HG03354 (cell line): ENCODE measurements around the gene ANO9.

Source experiments
- ATAC-seq: cut with Tn5 transposase; IDR thresholded peaks from one replicate; pipeline ENCODE4 v1.9.1; 2021; ENCODE audit warnings: mild to moderate bottlenecking; ENCODE audit not compliant: unreplicated experiment, poor library complexity, severe bottlenecking

Gene ANO9

DNA sequence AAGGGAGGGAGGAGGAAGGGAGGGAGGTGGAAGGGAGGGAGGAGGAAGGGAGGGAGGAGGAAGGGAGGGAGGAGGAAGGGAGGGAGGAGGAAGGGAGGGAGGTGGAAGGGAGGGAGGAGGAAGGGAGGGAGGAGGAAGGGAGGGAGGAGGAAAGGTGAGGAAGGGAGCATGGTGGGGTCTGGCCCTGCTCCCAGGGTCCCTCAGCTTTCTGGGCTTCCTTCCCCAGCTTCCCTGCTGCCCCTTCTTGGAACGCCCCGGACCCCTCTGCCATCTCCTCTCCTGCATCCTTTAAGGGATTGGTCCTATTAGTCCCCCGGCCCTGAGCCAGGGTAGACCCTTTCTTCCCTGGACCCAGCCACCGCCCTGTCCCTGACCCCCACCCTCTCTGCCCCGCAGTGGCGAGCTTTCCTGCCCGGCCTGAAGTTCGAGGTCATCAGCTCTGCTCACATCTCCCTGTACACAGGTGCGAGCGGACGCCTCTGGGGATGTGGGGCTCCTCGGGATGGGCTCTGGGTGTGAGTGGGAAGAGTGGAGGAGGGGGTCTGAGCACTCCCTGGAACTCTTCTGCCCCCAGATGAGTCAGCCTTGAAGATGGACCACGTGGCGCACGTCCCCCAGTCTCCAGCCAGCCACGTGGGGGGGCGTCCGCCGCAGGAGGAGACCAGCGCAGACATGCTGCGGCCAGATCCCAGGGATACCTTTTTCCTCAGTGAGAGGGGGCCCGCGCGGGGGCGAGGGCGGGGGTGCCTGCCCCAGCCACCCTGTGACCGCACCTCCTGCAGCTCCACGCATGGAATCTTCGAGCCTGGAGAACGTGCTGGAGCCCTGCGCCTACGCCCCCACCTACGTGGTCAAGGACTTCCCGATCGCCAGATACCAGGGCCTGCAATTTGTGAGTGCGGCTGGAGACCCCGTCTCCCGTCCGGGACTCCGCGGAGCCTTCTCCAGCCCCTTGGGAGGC is 66.5 kb downstream of the ANO9 start:
- no peak for ATAC-seq

DNA sequence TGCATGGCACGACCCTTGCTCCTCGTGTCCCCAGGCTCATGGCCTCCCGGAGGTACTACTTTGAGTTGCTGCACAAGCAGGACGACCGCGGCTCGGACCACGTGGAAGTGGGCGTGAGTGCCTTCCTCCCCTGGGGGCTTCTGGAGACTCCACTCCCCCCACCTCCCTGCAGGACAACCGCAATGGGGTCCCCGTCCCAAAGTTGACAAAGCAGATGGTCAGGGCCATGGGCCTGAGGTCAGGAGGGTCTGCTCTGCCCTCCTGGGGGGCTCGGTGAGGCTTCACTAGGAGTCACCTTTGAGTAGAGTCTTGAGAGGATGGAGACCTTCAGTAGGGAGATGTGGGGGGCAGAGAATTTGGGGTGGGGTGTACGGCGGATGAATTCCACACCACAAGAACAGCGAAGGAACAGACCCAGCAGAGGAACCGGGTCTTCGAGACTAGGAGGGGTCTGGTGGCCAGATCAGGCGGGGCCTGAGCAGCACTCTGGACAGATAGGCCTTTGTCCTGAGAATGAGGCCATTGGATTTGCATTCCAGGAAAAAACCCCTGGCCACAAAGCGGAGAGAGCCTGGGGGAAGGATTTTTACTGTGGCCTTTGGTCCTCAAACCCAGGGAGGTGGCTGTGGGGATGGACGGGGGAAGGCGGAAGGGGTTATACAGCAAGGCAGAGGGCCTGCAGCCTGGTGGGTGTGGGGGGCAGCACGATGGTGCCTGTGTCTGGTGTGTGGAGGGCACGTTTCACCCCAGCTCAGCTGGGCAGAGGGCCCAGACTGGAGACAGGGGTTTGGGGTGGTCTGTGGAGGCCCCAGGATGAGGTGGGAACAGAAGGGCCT is 67.9 kb downstream of the ANO9 start:
- ATAC-seq, result no peak

DNA sequence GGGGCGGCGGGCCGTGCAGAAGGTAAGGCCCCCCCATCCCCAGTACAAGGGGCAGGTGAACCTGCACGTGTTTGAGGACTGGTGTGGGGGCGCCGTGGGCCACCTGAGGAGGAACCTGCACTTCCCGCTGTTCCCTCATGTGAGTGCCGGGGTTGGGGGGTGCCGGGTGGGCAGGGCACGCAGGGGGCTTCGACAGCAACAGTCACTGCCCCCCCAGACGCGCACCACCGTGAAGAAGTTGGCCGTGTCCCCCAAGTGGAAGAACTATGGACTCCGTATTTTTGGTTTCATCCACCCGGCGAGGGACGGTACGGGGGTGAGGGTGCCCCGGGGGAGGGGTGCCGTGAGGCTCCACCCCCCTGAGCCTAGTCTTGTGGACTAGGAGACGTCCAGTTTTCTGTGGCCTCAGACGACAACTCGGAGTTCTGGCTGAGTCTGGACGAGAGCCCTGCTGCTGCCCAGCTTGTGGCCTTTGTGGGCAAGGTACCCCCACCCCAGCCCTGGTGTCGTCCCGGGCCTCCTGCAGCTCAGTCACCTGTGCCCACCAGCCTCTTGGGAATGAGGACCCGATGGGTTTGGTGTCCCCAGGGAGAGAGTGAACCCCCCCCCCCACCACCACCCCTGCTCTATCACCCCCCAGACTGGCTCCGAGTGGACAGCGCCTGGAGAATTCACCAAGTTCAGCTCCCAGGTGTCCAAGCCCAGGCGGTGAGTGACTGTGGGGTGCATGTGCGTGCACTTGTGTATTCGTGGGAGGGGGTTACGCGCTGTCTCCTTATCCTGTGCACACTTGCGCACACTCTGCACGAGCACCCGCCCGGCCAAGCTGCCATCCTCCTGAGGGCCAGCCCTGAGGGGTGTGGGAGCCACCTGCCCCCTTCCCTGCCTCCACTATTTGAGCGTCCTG is 68.7 kb downstream of the ANO9 start:
- no peak for ATAC-seq

DNA sequence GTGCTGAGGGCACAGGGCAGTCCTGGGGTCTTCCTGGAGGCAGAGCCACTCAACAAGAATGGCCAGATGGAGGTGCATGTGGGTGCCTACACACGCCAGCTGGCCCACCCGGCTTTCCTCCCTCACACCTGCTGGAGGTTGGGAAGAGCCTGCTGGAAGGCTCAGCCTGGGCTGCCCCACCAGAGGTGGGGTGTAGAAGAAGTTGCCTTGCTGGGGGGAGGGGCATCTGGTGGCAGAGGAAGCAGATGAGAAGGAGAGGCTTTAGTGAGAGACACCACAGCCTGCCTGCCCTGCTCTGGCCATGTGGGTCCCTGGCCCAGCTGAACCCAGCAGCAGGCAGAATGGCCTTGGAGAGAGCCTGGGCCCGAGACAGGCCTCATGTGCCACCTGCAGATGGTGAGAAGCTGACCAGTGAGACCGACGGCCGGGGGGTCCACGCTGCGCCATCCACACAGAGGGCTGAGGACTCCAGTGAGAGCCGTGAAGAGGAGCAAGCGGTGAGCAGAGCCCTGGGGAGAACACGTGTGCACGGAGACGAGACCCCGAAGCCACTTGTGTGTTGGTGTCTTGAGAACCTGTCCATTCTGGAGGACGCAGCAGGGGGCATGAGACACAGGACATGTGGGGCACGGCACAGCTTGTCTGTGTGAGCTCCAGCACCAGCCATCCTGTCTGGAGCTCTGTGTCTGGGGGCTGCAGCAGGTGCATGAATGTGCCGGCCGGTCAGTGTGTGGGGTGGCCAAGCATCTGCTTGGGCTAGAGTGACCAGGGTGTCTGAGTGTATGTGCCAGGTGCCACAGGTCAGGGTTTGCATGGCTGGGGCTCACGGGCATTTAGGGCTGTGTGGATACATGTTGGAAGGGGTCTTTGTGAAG is 69.9 kb downstream of the ANO9 start:
- ATAC-seq, result no peak

DNA sequence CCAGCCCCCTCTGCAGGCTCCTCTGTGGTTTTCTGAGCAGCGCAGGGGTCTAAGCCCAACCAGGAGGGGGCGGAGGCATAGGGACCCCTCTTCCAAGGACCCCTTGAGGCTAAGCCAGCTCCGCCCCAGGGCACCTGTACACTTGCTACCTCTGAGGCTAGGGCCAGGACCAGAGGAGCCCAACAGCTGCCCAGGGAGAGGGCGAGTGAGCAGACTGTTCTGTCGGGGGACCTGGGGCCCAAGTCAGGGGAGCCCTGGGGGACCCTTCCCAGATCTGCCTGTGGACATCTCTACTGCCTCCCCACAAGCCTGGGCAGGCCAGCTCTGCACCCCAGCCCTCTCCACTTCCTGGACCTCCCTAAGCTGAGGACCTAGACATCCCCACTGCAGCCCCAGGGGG is 70.8 kb downstream of the ANO9 start:
- ATAC-seq, result no peak

DNA sequence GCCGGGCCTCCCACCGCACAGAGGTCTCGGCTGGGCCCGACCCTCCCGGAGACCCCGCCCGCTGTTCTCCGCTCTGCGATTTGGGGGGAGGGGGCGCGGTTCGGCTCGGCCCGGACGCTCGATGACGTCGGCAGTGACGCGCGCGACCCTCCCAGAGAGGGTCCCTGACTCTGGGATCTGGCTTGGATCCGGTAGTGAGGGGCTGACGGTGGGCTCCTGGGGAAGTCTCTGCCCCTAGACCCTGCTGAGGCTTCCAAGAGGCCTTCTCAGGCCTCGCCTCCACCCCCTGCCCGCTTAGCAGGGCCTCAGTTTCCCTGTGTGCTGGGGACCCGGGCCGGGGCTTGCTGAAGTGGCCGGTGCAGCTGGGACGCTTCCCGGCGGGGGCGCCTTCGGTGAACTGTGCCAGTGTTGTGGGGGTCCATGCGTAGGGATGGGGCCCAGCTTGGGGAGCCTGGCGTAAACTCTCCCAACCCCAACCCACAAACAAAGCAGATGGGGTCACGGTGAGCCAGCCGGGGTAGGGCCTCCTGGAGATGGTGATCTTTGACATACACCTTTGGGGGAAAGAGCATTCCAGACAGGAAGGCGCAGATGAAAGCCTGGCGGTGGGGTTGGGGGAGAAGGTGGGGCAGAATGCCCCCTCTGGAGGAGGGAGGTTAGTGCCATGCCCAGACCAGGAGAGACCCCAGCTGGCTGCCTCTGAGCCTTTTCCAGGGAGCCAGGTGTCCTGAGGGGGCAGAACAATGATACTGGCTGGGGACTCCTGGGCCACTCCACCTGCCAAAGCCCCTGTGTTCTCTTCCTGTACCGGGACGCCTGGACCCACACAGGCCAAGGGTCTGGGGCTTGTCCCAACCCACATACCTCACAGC is 71.5 kb downstream of the ANO9 start:
- ATAC-seq, result no peak

DNA sequence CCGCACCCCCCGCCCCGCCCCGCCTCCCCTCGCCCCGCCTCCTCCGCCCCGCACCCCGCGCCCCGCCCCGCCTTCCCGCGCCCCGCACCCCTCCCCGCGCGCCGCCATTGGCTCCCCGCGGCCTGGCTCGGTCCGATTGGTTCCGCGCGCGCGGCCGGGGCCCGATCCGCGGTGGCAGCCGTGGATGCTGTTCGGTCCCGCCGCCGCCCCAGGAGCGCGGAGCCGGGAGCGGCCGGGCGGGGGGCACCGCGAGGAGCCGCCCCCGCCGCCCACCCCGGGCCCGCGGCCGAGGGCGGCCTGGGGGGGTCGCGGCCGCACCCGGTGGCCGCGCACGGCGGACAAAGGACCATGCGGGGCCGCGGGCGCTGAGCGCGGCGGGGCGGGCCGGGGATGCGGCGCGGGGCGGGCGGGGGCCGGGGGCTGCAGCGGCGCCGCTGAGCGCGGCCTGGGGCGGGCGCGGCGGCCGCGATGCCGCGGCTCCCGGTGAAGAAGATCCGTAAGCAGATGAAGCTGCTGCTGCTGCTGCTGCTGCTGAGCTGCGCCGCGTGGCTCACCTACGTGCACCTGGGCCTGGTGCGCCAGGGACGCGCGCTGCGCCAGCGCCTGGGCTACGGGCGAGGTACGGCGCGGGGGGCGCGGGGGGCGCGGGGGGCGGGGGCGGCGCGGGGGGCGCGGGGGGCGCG is 72.3 kb downstream of the ANO9 start, which contains the start of gene B4GALNT4:
B4GALNT4 (plus strand) TSS at position 164 of the 683 bp plus-strand sequence; CDS start at position 469, 305 bp downstream.
- ATAC-seq, result no peak

DNA sequence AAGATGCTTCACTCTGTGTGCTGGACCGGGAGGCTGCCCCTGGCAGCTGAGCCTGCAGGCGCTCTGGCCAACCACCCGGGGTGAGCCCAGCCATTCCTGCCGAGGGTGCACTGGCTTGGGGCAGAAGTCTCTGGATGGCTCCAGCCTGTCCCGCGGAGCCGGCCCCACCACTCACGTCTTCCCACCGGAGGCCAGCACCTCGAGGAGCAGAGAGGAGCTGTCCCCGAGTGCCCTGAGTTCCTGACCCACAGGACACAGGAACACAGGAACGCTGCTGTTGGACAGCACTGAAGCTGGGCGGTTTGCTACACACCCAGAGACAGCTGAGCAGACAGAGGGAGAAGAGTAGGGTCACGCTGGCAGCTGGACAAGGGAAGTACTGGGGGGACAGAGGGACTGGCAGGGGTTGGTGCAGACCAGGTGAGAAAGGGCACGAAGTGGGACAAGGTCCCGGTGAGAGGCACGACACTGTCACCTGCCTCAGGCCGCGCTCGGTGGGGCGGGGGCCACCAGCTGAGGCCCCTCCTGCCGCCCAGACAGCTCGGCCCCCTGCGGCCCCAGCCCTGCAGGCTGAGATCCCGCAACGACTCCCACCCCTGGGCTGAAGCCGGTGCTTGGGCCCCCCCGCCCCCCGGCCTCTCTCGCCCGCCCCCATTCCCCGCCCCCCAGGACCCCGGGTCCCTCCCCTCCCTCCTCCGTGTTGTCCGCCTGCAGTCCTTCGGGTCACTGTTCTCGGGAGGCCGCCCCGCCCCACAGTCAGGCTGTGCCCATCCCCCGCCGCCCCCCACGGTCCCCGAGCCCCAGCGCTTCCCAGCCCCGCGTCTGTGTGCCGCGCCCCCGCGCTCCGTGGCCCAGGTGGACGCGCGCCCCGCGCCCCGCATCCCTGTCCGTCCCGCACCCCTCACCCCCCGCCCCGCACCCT is 73.1 kb downstream of the ANO9 start:
- no peak for ATAC-seq

DNA sequence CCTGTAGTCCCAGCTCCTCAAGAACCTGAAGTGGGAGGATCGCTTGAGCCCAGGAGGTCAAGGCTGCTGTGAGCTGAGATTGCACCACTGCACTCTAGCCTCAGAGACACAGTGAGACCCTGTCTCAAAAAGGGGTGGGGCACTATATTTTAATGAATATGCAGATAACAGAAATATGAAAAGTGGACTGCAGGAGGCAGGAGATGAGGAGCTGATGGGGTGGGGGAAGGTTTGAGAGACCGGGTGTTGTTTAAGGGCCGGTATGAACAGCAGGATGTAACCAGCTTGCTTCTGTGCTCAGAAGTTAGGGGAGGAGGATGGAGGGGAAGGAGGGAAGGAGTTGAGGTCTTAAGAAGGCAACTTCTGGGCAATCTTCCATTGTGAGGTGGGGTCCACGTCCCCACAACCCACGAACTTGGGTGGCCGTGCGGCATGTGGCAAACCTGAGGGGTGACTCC is 73.8 kb downstream of the ANO9 start:
- ATAC-seq, result no peak
